Measurements from ENCODE around the gene TMEM88. TPM values are rescaled to one million over a fixed set of nuclear protein-coding genes. Genes with fewer than 3 reads are reported as not detected.

TMEM88 gene
- total and polyA plus RNA-seq, 3 donors from 2014 or later: 4.6 to 7.4 (median 6.8) TPM

DNA sequence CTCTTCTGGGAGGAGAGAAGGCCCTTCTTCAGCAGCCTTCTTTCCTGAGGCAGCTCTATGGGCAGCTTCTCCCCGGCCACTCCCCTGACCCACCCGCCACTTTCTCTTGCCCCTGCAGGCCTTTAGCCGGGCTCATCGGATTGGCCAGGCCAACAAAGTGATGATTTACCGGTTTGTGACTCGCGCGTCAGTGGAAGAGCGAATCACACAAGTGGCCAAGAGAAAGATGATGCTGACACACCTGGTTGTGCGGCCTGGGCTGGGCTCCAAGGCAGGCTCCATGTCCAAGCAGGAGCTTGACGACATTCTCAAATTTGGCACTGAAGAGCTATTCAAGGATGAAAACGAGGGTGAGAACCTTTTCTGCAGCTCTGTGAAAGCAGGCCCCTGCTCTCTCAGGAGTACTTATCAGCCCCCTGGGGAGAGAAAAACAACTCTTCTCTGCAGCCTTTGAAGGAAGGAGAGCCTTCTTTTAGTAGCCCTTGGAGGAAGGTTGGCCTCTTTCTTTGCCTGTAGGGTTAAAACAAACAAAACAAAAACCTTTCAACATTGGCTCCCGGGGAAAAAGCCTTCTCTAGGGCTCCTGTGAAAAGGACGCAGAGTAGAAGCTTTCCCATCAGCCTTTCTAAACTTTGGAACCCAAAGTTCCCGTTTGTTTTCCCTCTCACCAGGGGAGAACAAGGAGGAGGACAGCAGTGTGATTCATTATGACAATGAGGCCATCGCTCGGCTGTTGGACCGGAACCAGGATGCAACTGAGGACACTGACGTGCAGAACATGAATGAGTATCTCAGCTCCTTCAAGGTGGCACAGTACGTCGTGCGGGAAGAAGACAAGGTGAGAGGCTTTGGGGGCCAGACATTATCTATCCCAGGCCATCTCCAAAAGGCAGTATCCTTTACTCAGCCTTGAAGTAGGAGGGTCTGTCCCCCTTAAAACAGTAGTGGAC lies 48.6 kb downstream of the TMEM88 start:
- no peaks in the 10 kb centered on the region for H3K9me3 ChIP-seq
- H3K36me3 ChIP-seq (ENCODE audit: low read depth, missing control alignments): no peaks in the 10 kb centered on the region
- no peak overlapping the region for H3K4me3 ChIP-seq
- no peaks in the 10 kb centered on the region for H3K4me1 ChIP-seq
- 82 to 87% methylated on average over 22 of the region's 22 CpGs for WGBS, 2 donors
- no peak for TF ChIP-seq POLR2A (IDR thresholded peaks at IDR 0.05)
- TF ChIP-seq CTCF (IDR thresholded peaks at IDR 0.05): no peak
- no peak for DNase-seq
- intact Hi-C loops (cut with DNase I; ENCODE audit: low total_unique reads): no loop called here
- no peaks in the 10 kb centered on the region for H3K27me3 ChIP-seq
- H3K27ac ChIP-seq: no peak overlapping the region

Other genes with a start within 250 kb of the TMEM88 start
- gene FXR2, start 240.2 kb upstream of the TMEM88 start, total RNA-seq: 10 to 100 TPM; 53.8 to 60.3 TPM
- gene FXR2, start 240.2 kb upstream of the TMEM88 start, polyA plus RNA-seq (ENCODE audit: insufficient read depth, low read depth, low replicate concordance): 76.0 TPM
- 100 to 1,000 TPM; 108 to 112 TPM for gene SAT2, start 227.2 kb upstream of the TMEM88 start, total RNA-seq
- gene SAT2, start 227.2 kb upstream of the TMEM88 start, polyA plus RNA-seq (ENCODE audit: insufficient read depth, low read depth, low replicate concordance): 128 TPM
- 1 to 10 TPM; 3.2 to 6.1 TPM for gene SHBG, start 224.9 kb upstream of the TMEM88 start, total RNA-seq
- gene SHBG, start 224.9 kb upstream of the TMEM88 start, polyA plus RNA-seq (ENCODE audit: insufficient read depth, low read depth, low replicate concordance): 17.8 TPM
- gene ATP1B2, start 204.1 kb upstream of the TMEM88 start, total RNA-seq: 10 to 100 TPM in 1 of 2 donors, 1 to 10 TPM in 1; 6.1 to 11.6 TPM
- 10.1 TPM for gene ATP1B2, start 204.1 kb upstream of the TMEM88 start, polyA plus RNA-seq (ENCODE audit: insufficient read depth, low read depth, low replicate concordance)
- 10 to 100 TPM; 45.0 to 47.1 TPM for gene TP53, start 167.6 kb upstream of the TMEM88 start, total RNA-seq
- gene TP53, start 167.6 kb upstream of the TMEM88 start, polyA plus RNA-seq (ENCODE audit: insufficient read depth, low read depth, low replicate concordance): 32.1 TPM
- 10 to 100 TPM; 10.5 to 11.3 TPM for gene WRAP53, start 166.6 kb upstream of the TMEM88 start, total RNA-seq
- 12.0 TPM for gene WRAP53, start 166.6 kb upstream of the TMEM88 start, polyA plus RNA-seq (ENCODE audit: insufficient read depth, low read depth, low replicate concordance)
- 1 to 10 TPM in 1 of 2 donors, under 1 TPM in 1; 0.93 to 2.0 TPM for gene EFNB3, start 149.9 kb upstream of the TMEM88 start, total RNA-seq
- gene EFNB3, start 149.9 kb upstream of the TMEM88 start, polyA plus RNA-seq (ENCODE audit: insufficient read depth, low read depth, low replicate concordance): 3.5 TPM
- gene DNAH2, start 137.3 kb upstream of the TMEM88 start, total RNA-seq: 10 to 100 TPM; 11.7 to 22.7 TPM
- 24.9 TPM for gene DNAH2, start 137.3 kb upstream of the TMEM88 start, polyA plus RNA-seq (ENCODE audit: insufficient read depth, low read depth, low replicate concordance)
- 10 to 100 TPM; 38.0 to 41.8 TPM for gene KDM6B, start 20.8 kb upstream of the TMEM88 start, total RNA-seq
- gene KDM6B, start 20.8 kb upstream of the TMEM88 start, polyA plus RNA-seq (ENCODE audit: insufficient read depth, low read depth, low replicate concordance): 27.8 TPM
- 10 to 100 TPM; 72.3 to 83.1 TPM for gene NAA38, start 2.5 kb downstream of the TMEM88 start, total RNA-seq
- gene NAA38, start 2.5 kb downstream of the TMEM88 start, polyA plus RNA-seq (ENCODE audit: insufficient read depth, low read depth, low replicate concordance): 102 TPM
- 10 to 100 TPM in 1 of 2 donors, 1 to 10 TPM in 1; 9.9 to 10.1 TPM for gene CYB5D1, start 2.9 kb downstream of the TMEM88 start, total RNA-seq
- 12.8 TPM for gene CYB5D1, start 2.9 kb downstream of the TMEM88 start, polyA plus RNA-seq (ENCODE audit: insufficient read depth, low read depth, low replicate concordance)
- 100 to 1,000 TPM; 111 to 123 TPM for gene CHD3, start 33.7 kb downstream of the TMEM88 start, total RNA-seq
- gene CHD3, start 33.7 kb downstream of the TMEM88 start, polyA plus RNA-seq (ENCODE audit: insufficient read depth, low read depth, low replicate concordance): 62.3 TPM
- gene RNF227, start 61.2 kb downstream of the TMEM88 start, total RNA-seq: 10 to 100 TPM; 16.2 to 27.9 TPM
- gene RNF227, start 61.2 kb downstream of the TMEM88 start, polyA plus RNA-seq (ENCODE audit: insufficient read depth, low read depth, low replicate concordance): 6.5 TPM
- gene KCNAB3, start 74.8 kb downstream of the TMEM88 start, total RNA-seq: 1 to 10 TPM; 4.3 to 5.2 TPM
- 3.3 TPM for gene KCNAB3, start 74.8 kb downstream of the TMEM88 start, polyA plus RNA-seq (ENCODE audit: insufficient read depth, low read depth, low replicate concordance)
- 10 to 100 TPM; 76.1 to 96.1 TPM for gene TRAPPC1, start 76.9 kb downstream of the TMEM88 start, total RNA-seq
- 115 TPM for gene TRAPPC1, start 76.9 kb downstream of the TMEM88 start, polyA plus RNA-seq (ENCODE audit: insufficient read depth, low read depth, low replicate concordance)
- gene CNTROB, start 77.1 kb downstream of the TMEM88 start, total RNA-seq: 100 to 1,000 TPM in 1 of 2 donors, 10 to 100 TPM in 1; 79.2 to 111 TPM
- gene CNTROB, start 77.1 kb downstream of the TMEM88 start, polyA plus RNA-seq (ENCODE audit: insufficient read depth, low read depth, low replicate concordance): 153 TPM
- gene GUCY2D, start 147.5 kb downstream of the TMEM88 start, total RNA-seq: 1 to 10 TPM; 1.3 to 1.7 TPM
- 2.4 TPM for gene GUCY2D, start 147.5 kb downstream of the TMEM88 start, polyA plus RNA-seq (ENCODE audit: insufficient read depth, low read depth, low replicate concordance)
- 1 to 10 TPM in 1 of 2 donors, under 1 TPM in 1; 0.79 to 2.2 TPM for gene ALOX15B, start 184.0 kb downstream of the TMEM88 start, total RNA-seq
- gene ALOX15B, start 184.0 kb downstream of the TMEM88 start, polyA plus RNA-seq (ENCODE audit: insufficient read depth, low read depth, low replicate concordance): 1.8 TPM
- gene ALOX12B, start 232.7 kb downstream of the TMEM88 start, total RNA-seq: under 1 TPM; 0.87 to 0.99 TPM
- 1.1 TPM for gene ALOX12B, start 232.7 kb downstream of the TMEM88 start, polyA plus RNA-seq (ENCODE audit: insufficient read depth, low read depth, low replicate concordance)

All from testis (tissue), 3 donors.